GM21367 (cell line): ENCODE measurements around the gene DAB2.
"Not testable (repeated sequence)": the region's sequence is repeated elsewhere in the genome, so short reads cannot be mapped to it uniquely, and the experiment has no call there.

Experiments used
- ATAC-seq: cut with Tn5 transposase; IDR thresholded peaks from one replicate; pipeline ENCODE4 v1.9.1; 2021; ENCODE audit not compliant: unreplicated experiment

Gene DAB2

DNA sequence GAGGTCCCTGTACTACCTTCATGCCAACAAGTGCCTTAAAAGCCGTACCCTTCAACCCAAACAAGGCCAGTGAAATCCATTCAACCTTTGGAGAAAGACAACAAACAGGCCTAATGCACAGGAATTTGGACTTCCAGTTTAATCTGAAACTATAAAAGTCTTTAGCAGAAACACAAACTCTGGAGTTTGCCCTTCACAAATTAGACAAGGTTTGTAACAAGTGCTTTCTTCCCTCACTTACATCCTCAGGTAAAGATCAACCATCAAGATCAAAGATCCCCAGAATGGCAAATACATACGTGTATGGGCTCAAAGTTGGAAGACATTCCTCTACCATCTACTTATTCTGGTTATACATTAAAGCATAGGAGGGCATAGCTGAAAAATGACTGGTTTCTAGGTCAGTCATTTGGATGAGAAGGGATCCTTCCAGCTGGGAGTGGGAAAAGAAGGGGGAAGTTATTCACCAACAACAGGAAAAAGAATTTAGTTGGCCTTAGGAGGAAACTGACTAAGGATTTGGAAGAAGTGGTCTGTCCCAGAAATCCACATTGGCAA, 2.0 kb downstream of the DAB2 start:
- no peak for ATAC-seq

DNA sequence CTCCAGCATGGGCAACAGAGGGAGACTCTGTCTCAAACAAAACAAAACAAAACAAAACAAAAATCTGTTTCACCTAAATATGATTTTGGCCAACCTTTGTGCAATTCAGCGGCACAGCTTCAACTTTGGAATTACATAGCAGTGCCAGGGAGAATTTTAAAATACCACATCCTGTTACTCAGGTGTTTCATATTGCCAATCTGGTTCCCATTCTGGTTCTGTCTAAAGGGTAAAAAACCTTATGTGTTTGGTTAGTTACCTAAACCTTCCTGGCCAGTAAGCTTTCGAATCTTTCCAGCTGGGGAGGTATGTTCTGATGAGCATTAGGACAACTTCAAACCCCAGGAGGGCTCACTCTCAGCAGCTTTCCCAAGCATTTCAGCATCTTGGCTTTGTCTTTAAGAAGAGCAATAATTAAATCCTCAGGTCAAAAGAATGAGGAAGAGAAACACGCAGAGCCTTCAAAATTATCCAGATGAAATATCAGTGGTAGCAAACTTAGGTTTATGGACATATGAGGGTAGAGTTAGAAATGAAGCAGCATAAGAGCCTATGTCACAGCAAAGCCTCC, 2.7 kb downstream of the DAB2 start:
- no peak for ATAC-seq

DNA sequence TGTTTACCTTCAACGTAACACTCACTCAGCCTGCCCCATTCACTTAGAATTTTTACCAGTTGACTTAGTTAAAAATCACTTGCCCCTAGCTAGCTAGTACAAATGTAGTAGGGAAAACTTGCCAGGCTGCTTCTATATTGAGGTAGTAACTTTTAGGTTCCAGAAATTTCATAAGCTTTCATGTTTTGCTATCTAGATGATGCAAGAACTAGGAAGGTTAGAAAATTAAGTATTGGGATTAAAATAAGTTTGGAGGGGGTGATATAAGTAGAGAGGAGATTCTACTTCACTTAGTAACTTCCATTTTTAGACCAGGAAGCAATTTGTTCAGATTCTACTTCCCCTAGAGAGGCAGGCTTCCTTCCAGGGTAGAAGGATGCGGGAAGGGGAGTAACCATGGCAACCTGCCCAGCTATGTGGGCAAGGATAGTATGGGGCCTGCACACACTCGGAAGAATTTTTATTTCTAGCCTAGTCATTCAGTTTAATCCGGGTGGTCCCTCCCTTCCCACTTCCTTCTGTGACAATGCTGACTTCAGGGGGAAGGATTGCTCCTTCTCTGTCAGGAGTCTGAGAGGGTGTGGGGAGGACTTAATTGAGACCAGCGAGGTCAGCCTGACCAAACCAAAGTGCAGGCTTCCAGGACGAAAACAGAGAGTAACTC, 4.2 kb downstream of the DAB2 start:
- no peak for ATAC-seq

DNA sequence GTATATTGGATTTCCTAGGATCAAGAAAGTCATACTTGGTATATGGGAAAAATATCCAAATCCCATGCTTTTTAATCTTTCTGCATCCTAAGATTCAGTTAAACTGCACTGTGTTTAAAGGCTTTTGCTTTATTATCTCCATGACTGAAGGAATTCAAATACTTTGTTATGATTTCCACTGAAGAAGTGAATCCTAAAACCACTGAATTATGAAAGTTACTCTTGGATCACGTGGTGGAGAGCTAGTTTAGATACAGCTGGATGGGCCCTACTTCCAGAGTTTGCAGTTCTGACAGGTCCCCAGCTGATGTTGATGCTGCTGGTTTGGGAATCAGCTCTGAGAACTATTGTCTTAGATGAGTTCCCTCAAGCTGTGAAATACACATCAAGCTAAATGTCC, 5.0 kb downstream of the DAB2 start:
- no peak for ATAC-seq

DNA sequence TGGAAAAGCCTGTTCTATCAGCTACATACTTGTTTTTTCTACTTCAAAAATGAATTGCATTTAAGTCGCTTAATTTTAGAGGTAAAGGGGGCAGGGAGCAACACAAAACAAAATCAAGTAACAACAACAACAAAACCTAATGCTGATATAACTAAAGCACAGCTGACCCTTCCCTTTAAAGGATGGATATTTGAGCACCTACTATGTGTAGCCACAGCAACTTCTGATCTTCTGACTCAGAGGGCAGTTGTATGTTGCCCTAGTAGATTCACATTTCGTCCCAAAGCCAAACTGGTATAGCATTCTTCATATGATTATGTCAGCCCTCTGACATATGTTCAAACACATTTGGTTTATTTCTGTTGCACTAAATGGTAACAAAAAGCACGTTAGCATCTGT, 6.8 kb downstream of the DAB2 start:
- ATAC-seq = no peak

DNA sequence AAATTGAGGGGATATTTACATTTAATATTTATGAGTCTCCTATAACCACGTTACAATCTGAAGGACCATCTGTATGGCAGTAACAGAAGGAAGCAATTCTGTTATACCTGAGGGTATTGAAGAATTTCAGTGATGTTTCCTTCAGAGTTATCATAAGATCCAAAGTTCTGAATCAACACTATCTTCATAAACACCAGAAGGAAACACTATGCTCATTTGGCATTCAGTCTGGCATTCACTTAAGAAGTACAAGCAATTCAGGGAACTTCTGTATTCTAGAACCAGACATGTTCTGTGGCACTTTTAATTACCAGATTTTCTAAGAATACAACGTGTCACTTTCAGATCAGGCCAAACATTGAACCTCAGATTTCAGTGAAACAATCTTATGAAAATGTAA, 9.6 kb downstream of the DAB2 start:
- ATAC-seq = no peak

DNA sequence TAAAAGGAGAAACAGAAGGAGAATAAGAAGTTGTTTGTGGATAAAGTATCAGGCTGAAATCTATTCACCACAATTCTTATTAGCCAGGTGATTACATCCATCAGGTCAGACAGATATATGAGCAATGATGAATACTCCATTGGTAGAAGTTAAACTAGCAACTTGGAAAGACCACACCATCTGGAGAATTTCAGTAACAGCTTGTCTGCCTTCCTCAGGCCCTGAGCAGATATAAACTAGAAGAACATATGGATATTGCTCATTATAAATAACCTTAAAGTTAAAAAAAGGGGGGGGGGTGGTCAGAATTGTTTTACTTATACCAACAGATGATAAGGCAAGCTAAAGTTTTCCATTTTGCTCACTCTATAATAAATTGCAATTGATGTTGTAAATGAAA, 10.4 kb downstream of the DAB2 start:
- ATAC-seq = no peak

DNA sequence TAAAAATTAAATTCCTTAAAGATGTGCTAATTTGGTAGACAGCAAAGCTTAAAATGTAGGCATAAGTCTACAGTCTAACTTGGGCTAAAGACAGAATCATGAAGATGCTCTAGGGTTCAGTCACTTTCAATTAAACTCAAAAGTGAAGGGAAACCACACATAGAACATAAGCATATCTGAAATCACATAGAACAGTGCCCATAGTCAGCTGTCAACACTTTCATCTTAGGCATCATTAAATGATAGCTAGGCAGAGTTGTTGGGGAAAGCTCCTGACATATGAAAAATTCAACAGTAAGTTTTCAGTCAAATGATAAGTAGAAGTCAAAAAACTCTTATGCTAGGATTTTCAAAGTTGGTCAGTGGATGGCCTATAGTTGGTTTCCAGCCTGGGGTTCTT, 11.0 kb downstream of the DAB2 start:
- no peak for ATAC-seq

DNA sequence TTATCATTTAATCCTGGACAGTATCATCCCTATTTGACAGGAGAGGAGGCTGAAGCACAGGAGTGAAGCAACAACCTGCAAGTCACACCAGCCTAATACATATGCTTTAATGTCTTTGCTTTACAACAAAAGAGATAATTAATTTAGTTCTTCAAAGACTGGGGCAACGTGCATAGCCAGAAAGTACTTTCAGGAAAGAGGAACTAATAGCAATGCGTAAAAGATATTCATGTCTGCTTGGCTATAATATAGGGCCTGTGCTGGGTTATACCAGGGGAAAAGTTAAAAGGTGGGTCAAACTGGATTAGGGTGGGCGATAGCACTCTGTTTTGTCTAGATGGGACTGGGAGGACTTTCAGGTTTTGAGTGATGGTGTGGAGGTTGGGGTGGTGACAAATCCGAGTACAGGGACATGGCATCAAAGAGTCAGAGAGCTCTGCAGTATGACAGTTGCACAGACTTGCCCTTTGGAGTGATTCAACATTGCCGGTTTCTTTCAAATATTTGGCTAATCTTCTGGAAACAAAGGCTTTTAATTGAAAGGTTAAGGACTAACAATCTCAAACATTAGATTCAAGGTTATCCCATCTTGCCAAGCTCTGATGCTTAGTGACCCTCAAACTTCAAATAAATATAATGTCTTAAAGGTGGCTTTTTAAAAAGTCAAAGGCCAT, 11.9 kb downstream of the DAB2 start:
- no peak for ATAC-seq

DNA sequence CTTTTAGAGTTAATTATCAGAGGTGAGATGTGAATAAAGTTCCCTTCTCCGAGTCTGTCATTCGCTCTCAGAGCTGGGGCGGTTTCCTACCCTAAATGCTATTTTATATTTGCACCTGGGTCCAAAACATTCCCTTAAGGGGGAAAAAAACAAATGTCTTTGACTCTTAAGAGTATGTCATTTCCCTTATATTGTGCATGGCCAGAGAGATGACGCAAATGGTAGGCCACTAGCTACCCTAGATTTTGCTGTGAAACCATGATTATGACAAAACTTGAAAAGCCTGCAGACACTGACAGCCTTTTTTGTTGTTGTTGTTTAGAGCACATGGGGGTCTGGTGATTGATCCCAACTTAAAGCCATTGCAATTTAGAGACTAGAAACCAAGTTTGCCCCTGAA, 12.8 kb downstream of the DAB2 start:
- ATAC-seq = no peak

DNA sequence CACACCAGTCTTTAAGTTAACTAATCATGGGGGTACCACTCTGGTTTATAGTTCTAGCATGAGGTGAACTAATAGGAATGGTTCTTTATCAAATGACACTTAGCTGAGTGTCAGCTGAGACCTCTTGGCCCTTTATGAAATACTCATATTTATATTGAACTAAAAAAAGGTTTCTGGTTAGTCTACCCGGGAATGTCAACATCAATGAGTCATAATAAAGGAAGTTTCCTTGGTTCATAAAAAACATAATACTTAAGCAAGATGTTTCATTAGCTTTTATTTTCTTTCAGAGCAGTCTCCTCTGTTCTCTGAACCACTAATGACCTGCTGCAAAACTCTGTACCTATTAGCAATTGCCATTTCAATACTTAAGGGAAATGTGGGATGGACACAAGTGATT, 13.7 kb downstream of the DAB2 start:
- no peak for ATAC-seq

DNA sequence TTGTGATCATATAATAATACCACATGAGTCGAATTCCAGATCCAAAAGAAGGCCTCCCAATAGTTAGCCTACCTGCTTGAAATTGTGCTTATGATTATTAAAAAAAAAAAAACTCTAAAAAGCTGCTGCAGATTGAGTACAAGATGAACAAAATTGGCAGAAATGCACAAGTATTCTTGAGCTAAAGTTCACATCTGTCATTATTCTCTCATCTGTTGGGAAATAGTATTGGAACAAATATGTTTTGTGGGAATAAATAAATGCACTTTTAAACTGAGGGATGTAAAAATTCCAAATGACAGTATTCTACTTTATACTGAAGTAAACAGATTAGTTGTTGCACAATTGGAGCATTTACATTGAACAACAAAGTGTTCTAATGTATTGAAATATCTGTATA, 15.7 kb downstream of the DAB2 start:
- no peak for ATAC-seq

DNA sequence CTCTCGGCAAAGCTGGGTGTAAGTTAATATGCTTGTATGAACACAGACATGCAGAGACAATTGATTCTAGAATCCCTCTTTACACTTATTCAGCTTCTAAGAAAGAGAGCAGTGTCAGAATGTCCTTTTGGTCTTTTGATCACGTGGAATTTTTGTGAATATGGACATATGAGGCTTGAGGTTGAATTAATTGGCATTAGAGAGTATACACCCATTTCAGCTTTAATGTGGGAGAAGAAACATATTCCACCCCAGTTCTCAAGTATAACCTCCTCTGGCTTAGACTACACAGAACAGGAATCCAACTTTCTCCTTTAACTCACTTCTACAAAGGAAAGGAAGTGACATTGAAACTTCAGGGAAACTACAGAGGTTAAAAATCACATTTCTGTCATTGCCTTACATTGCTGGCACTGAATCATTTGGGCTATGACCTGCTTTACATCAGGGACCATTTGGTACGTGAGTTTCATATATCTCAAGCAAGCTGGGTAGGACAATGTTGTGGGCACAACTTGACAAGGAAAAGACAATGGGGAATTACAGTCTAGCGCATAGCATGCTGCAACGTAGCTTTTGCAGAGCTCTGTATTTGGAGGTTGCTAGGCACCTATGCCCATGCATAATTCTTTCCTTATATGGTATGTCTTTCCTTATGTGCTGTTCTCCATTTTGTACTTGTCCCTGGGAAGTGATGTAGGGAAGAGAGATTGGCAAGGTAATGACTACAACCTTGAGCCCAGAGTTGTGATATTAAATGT, 19.5 kb downstream of the DAB2 start:
- ATAC-seq = no peak

DNA sequence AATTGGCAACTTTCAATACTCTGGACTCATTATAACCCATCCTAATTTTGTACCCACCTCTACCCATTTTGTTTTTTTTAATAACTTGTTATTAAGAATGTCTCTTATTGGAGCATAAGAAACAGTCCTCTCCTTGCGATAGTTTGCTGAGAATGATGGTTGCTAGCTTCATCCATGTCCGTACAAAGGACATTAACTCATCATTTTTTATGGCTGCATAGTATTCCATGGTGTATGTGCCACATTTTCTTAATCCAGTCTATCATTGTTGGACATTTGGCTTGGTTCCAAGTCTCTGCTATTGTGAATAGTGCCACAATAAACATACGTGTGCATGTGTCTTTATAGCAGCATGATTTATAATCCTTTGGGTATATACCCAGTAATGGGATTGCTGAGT, 21.0 kb downstream of the DAB2 start:
- ATAC-seq = not testable (repeated sequence)

DNA sequence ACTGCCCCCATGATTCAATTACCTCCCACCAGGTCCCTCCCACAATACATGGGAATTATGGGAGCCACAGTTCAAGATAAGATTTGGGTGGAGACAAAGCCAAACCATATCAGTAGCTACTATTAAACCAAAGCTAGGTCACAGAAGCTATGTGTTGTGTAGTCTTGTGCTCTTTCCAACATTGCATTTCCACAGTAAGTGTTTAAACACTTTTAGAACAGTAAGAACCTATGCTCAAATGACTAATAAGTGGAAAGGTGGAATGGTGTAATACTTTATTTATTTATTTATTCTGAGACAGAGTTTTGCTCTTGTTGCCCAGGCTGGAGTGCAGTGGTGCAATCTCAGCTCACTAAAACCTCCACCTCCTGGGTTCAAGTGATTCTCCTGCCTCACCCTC, 22.6 kb downstream of the DAB2 start:
- not testable (repeated sequence) for ATAC-seq

DNA sequence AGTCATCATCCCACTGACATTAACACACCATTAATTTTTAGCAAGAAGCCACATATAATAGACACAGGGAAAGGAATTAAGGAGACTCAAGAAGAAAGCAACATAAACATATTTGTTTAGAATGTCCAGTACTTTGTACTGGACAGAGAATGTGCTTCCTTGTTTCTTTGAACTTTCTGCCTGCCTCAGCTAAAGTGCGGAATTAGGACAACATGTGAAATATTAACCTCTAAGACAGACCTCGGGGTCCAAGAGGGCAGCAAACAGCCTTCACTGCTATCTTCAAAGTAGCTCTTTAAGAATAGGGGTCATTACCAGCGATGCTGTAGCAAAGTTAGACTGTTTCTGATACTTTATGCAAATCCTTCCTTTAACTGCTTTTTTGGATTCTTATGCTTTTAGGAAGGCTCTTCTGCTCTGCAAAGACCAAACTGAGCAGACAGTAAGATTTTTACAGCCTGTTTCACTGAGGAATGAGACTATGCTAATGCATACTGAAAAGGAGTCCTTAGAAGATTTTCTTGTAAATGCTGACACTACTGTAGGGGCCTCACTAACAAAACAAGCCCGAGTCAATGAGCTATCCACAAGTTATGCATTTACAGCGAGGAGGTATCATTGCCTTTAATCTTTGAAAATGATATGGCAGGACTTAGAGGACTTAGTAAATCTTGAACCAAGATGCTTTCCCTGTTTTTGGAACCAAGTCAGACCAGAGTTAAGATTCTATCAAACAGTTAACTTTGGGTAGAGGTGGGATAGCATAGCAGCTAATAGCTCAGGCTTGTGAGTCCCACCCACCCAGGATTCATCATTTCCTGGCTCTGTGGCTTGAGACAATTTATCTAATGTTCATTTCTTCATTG, 23.8 kb downstream of the DAB2 start:
- no peak for ATAC-seq

DNA sequence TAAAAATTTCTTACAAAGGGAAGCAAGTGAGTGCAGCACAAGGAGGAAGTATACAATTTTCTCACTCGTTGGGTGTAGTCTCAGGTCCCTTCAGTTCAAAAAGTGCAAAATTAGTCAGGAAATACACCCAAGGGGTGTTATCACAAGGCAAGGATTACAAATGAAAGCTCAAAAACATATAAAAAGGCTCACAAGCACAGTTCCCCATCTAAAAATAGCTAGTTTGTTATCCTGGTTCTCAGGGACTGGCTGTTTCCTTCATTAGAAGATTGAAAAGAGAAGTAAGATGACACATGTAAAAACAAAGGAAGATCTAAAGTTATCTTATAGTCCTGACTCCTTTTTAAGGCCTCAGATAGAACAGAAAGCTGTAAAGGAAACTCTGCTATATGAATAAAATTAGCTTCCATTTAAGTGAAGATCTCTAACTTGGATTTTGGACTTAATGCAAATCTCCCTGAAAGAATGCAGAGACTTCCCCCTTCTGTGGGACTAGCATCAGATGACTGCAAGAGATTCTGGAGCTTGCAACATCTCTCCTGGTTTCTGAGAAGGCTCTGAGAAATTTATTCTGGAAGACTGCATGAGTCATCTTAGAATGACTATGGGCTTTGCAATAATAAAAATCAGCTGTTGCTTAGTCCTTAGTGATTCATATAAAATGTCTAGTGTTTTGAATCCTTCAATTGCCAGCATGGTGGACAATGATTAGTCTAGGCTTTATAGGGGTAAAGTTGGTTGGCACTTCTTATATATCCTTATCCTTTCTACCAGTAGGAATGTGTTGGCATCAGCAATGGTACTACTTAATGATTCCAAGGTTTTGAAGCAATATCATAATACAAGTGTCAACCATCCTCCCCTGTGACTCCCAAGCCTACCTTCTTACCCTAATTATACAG, 25.4 kb downstream of the DAB2 start:
- no peak for ATAC-seq

DNA sequence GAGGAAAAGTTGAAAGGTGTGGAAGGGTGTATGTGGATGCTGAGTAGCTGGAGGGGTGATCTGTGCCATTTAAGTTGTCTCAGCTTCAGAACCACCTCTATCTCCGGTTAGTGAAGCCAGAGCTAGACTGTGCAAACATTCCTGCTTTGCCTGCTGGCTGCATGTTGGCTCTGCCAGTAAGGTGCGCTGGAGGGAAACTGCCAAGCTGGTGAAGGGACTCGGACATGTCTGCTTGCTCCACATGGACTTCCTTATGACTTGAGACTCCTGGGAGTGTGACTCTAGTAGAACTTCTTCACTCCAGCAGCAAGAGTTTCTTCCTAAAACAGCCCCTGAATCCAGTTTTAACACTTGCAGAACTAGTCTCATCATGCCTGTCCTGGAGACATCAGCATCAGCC, 27.9 kb downstream of the DAB2 start:
- ATAC-seq = no peak

DNA sequence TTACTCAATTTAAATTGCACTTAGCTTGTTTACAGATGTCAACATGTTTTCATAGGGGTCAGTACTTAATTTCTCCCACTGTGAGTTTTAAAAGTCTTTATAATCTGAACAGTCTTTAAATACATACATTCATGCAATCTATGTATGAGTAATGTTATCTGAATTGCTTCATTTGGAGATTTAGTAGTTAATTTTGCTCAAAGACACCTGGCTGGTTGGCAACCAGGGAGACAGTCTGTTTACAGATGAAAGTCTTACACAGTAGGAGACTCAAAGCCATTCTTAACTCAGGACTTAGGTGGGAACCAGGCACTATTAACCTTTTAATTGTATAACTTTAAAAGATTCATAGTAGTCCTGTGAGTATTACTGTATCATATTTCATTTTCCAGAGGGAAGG, 29.3 kb downstream of the DAB2 start:
- no peak for ATAC-seq

DNA sequence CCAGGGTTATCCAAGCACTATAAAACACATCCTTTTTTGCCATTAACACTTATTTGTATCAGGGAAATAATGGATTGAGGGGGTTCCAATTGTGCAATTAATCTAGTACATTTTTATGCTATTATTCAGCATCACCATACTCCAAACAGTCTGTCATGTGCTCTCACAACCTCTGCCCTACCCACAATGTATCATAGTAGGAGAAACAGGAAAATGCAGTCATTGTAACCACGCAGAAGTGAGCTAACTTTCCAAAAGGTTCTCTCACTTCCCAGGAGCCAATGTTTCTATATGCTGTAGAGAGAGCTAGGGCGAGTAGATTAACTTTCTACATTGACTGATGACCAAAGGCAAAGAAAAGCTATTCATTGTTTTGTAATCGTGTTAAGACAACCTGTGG, 29.8 kb downstream of the DAB2 start:
- no peak for ATAC-seq
